Inflammatory macrophage treated with lipopolysaccharide for 1 hour (primary cell): ENCODE measurements around the gene TMIE.
A peak's percentile ranks its signal among the peaks of the same experiment; 100 is the strongest.

Experiments
- DNase-seq, 2 donors: peaks; one replicate each; pipeline ENCODE4 v3.0.0-alpha.2; 2020 to 2022

TMIE gene

DNA sequence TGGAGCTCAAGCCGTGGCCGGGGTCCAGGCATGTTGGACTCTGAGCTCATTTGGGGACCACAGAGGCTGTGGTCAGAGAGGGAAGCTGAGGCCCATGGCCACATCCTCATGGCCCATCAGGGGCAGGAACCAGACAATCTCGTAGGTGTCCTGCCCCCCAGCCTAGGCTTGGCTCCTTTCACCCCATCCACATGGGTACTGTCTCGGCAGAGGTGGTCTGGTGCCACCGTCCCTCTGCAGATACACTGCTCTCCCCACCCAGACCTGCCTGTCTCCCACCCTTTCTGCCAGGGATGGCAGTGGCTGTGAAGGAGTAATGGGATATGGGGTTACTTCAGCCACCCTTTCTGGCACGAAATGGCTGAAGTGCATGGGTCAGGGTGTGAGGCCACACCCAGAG lies 8.5 kb downstream of the TMIE start:
- no peak for DNase-seq

DNA sequence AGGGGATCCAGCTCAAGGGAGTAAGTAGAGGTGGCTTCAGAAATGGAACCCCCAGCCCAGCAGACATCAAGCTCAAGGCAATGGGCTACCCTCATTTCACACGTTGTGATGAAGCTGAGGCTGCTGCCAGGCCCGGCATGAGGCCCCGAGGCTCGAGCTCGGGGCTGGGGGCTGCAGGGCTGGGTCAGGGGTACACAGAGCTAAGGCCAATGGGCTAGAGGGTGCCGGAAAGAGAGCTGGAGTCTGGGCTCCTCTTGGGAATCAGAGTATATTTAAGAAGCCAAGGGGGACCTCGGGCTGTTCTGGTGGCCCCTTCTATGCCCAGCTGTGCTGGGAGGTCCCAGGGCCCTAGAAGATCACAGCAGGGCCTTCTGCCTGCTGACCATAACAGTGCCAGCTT lies 9.0 kb downstream of the TMIE start:
- no peak for DNase-seq

DNA sequence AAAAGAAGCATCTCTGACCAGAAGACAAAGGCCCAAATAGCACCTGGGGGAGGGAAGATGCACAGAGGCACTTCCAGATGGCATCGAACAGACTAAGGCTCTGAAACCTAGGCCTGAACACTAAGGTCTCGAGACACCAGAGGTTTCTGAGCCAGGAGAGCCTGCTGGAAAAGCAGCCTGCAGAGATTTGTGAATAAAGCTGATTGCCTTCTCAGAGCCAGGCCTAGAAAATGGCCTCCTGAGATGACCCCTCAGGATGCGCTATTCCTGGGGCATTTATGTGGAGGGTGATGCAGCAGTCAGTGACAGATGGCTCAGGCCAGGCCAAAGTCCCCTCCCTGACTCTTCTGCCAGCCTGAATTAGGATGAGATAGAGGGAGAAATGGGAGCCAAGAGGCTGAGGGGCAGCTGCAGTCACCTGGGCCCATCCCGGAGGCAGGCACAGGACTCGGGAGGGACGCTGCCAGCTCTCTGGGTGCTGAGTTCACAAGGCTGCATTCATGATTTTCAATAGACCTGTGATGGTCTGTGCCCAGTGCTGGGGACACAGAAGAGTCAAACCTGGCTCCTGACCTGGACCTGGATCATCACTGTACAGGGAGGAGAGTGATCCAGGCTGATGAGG lies 9.6 kb downstream of the TMIE start:
- DNase-seq: no peak

DNA sequence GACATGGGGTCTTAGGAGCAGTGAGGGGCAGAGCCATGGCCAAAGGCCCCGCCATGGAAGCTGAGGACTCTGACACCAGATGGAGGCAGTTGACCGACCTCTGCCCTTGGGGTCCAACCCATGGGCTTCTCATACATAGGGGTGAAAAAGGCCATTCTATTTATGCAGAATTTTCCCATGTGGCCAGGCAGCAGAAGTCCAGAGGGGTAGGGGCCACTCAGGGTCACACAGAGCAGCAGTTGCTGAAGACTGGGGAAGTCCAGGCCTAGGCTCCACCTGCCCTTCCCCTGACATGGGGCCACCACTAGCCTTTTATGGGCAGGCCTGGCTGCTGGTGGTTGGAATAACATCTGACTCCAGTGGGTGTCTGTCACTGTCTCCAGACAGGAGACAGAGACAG lies 10.1 kb downstream of the TMIE start:
- peak in 1 of 2 donors; percentile 67 for DNase-seq

DNA sequence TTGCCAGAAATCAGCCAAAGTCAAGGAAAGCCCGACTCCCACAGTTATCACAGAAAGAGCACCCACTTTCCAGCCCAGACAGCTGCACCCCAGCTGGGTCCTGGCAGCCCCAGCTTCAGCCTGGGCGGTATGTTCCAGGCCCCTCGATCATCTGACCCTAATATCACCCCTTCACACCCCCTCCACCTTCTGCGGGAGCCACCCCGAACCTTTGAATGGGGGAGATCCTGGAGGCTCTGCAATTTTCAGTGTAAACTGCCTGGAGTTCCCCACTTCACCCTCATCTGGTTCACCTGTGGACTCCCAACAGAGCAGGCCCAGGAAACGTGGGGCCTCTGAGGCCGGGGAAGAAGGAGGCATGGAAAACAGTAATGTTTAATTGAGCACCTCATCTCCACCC lies 10.6 kb downstream of the TMIE start:
- no peak for DNase-seq

DNA sequence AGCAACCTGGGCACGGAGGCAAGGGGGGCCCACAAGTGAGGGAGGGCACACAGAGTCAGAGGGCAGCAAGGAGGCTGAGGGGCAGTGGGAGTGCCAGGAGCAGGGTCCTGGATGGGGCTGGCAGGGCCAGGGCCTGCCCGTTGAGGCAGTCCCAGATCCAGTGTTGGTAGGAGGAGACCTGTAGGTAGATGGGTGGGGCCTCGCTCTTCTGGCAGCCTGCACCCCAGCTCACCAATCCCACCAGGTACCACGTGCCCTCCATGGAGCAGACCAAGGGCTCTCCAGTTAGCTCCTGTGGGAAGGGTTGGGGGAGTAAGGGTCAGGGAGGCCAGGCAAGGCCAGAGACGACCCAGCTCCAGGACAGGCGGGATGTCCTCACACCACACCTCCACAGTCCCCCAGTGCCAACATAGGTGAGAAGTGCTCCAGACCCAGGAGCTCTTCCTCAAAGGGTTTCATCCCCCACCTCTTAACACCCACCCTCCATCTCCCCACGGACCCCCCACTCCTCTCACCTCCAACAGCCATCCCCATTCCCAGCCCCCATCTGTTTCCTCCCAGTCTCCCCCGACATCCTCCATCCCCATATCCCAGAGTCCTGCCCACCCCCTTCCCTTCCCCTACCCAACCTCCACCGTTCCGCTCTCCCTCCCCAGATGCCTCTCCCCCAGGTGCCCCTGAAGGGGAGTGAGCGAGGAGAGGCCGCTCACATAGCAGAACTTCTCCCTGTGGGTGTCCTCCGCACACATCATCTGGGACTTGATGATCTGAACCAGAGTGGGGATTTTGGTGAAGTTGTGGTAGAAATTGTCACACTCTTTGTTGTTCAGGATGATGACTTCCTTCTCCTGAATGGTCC lies 11.2 kb downstream of the TMIE start:
- no peak for DNase-seq

DNA sequence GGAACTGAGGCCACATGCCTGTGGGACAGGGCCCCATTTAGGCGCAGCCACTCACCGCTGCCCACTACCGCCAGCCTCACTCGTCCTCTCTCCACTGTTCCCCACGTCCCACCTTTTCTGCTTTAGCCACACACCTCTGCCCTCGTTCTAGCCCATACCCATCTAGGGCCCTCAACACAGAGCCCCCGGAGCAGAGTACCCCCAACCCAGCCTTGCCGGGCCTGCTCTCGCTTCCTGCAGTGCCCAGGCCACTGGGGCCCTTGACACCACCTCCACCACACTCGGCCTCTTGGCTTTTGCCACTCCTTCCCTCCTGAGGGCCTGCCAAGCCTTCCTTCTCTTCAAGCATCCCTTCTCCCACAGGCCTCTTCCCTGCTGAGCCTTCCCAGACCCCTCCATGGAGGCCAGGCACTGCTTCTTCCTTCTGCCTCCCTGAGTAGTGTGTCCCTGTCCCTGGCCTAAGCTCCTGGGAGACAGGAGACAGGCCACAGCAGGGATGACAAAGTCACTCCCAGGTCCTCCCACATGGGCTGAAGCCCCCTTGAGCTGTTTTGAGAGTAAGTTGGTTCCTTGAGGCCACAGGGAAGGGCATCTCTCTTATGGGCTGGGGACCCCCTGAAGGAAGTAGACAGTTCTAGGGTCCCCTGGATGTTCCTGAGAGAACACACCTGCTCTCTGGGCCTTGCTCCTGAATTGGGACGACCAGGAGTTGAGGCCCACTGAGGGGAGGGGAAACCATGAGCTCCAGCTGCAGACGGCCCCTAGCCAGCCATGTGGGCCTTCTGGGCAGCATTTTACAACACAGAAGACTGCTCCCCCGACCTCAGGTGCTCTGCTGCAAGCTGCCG lies 12.1 kb downstream of the TMIE start:
- DNase-seq: no peak

DNA sequence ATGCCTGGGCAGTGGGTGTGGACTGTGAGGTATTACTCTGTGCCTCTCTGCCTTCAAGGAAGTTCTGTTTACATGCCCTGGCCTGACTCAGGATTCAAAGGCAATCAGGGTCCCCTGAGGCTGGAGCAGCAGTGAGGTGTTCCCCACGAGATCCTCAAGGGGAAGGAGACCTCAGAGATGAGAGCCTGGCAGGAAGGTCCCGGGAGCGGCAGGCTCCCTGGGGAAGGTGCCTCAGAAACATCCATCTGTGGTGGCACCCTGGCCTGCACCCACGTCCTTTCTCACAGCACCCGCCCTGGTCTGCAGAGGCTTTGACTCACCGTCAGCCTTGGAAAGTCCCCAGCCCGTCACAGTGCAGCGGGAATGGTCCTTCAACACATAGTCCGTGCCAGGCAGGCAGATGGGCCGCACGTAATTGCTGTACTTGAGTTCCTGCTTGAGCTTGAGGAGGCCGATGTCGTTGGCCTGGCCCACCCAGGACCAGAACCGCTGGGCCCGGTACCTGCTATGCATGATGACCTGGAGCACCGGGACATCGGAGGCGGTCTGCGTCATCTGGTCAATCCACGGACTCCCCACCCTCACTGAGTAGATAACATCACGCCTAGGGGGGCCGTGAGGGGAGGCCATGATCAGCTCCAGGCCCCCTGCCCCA lies 12.8 kb downstream of the TMIE start:
- peak in 1 of 2 donors; percentile 35 for DNase-seq

DNA sequence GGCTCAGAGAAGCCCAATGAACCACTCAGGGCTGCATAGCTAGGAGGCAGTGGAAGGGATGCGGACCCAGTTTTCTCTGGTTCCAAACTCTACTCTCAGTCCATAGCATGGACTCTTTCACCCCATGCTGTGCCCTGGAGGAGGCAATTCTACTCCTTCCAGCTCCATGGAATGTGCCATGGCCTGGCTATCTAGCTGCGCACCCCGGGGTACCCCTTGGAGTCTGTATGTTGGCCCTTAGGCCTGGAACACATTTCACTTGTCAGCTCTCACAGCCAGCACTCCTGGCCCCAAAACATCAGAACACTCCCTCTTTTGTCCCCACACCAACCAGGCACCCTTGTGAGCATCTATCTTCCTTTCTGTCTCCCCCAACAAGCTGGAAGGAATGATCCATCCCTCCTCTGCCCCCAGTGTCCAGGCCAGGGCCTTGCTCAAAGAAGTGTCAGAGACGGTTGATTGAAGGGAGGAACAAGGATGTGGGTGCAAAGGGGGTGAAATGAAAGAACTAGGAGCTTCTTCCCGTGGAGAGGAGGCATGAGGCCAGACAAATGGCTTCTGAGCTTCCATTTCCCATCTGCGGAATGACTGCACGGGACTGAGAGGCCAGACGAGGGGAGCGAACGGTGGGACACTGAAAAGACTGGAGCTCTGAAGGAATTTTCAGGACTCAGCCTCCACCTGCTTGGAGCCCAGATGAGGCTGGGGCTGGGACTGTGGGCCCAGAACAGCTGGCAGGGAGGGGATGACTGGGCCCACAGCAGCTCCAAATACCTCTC lies 13.7 kb downstream of the TMIE start:
- no peak for DNase-seq

DNA sequence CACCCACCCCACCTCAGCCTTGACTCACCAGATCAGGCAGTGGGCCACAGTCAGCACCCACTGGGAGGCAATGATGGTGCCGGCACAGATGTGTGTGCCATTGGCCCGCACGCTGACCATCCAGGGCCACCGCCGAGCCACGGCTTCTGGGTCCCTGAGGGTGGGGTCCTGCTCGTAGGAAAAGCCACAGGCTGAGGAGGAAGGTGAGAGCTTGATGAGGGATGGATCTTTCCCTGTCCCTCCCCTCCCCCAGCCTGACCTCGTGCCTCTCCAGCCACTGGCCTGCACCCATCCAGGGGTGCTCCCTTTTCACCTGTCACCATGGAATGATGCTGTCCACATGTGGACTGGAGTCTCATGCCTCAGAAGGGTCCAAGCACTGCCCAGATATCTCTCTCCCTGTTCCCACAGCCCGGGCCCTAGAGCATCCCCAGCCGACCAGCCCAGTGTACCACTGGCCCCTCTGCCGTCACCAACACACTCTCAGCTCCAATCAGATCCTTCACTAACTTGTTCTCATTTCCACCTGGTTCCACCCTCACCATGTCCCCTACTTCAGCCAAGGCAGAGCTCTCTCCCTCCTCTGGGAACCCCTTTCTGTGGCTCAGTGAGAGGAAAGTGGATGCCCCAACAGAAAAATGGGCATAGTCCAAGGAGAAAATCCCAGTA lies 14.4 kb downstream of the TMIE start:
- no peak for DNase-seq

DNA sequence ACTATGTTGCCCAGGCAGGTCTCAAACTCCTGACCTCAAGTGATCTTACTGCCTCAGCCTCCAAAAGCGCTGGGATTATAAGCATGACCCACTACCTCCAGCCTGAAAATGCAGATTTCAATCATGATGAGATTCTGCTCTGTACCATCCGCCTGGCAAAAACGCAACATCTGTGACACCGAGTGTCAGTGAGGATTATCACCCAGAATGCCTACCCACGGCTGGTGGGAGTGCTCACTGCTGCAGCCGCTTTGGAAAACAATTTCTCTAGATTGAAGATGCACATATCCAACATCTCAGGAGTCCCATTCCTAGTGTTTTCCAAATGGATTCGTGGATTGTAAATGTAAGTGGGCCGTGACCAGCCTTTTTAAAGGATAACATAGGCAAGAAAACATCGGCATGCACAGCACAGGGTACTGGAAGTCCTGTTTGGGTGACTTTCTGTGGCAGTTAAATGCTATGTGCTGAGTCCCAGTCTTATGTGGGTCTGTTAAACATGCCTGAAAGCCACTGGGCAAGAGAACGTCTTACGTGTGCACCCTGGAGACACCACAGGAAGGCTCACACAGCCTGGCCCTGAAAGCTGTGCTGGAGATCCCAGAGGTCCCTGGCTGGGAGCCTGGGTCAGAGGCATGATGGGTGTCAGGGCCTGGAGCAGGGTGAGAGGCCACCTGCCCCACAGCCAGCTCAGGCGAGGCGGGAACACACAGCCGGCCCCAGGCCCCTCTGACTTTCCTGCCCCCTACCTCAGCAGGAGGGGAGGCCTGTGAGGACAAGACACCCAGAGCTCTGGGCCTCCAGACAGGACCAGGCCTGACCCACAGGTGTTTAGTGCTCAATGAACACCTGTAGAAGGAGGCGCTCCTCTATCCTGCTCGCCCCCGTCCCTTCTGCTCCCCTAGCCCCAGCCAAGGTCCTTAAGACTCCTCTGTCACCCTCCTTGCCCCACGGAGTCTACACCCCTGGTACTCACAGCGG lies 15.6 kb downstream of the TMIE start:
- DNase-seq: no peak

DNA sequence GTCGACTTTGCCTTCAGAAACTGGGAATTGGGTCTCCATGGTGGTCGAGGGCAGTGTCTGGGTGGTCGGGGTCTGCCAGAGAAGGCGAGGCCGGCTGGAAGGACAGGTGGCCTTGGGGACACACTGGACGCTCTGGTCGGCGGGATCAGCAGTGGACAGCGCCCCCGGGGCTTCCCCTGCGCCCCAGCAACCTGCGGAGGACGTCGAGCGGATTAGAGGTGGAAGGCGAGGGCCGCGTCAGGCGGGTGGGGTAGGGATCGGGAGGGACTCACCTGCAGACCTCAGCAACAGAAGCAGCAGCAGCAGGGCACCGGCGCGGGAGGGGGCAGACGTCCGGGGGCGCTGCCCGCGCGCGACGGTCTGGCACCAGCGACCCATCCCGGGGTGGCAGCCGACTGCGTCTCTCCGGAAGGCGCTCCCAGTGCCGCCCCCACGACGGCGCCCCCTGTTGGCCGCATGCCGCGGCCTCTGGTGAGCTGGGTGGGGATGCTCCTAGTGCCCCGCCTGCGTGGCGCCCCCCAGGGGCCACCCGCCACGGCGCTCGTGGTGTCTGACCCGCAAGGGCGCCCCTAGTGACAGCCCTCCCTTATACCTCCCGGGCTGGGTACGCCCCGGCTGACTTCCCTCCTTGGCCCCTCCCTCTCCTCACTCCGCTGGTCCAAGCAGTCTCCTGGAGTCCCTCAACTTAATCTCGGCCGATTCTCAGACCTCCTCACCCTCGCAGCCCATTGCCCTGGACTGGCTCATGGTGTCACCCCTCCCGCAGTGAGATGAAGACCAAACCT lies 16.4 kb downstream of the TMIE start, which contains the start of gene PRSS50:
TSS of gene PRSS50 (minus strand) at position 423 of the 785 bp plus-strand sequence. CDS start at position 378, 45 bp downstream.
- DNase-seq: no peak

DNA sequence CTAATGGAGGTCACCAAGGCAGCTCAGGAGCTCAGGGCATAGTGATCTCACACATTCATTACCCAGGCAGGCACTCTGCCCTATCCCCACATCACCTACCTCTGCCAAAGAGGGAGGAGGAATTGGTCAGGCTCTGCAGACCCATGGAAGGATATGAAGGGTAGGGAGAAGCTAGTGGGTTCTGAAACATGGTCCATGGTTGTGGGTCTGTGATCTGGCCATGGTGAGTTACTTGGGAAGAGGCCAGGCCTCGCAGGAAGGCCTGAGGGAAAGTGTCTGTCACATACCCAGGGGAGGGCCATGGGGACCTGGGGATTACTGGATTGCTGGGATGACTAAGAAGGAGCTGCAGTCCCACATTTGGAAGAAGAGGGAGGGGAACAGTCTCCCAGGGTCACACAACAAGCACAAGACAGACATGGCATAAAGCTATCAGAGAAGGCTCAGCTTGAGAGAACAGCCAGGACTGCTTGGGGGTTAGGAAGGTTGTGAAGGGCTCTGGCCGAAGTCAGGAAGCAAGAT lies 17.9 kb downstream of the TMIE start:
- no peak for DNase-seq

DNA sequence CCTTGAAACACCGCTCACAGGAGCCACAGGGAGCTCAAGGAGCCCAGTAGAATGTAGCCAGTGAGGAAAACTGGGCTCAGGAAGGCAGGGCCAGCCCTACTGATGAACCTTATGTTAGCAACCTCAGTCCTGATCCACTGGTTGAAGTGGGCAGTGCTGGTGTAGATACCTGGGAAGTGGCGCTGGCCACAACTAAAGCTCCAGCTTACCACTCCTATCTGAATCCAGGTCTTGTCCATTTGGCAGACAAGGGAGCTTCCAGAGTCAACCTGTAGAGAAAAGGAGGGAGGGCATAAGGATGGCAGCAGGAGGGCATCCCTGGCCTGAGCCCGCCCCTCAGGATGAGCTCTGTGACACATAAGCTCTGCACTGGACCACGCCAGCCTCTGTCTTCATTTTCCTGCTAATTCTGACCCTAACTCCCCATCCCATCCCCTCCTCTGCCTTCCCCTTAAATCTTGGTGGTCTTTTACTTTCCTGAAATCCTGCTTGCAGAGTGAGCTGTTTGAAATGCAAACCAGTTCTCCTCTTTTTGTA lies 18.6 kb downstream of the TMIE start:
- DNase-seq: no peak

DNA sequence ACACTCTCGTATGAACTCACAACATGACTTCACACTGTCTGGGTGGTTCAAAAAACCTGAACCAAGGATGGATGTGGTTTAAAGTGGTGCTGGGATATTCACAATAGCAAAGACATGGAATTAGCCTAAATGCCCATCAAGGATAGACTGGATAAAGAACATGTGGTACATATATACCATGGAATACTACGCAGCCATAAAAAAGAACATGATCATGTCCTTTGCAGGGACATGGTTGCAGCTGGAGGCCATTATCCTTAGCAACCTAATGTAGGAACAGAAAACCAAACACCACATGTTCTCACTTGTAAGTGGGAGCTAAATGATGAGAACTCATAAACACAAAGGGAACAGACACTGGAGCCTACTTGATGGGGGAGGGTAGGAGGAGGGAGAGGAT lies 19.8 kb downstream of the TMIE start:
- DNase-seq: no peak

DNA sequence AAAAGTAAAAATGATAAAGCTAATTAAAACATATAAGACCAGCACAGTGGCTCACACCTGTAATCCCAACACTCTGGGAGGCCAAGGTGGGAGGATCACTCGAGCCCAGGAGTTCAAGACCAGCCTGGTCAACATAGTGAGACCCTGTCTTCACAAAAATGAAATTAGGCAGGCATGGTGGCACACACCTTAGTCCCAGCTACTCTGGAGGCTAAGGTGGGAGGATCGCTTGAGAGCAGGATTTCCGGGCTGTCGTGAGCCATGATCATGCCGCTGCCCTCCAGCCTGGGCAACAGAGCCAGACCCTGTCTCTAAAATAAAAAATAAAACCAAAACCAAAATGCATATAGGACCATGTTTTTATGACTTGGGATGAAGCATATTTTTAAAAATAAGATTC lies 21.3 kb downstream of the TMIE start:
- DNase-seq: no peak

DNA sequence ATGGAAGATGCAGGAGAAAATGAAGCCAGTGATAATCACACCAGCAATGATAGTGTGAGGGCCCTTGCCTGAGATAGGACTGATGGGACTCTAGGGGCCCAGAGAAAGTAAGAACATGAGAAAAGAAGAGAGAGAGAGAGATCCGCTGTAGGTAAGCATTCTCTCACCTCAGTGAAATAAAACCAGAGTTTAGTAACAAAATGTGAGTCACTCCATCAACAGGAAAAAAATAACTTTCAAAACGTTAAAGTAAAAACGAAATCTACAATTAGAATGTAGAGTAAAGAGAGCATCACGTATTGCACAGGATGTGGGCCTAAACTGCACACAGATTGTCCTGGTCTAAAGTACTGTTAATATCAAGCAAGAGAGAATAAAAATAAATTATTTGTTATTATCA lies 23.2 kb downstream of the TMIE start:
- no peak for DNase-seq

DNA sequence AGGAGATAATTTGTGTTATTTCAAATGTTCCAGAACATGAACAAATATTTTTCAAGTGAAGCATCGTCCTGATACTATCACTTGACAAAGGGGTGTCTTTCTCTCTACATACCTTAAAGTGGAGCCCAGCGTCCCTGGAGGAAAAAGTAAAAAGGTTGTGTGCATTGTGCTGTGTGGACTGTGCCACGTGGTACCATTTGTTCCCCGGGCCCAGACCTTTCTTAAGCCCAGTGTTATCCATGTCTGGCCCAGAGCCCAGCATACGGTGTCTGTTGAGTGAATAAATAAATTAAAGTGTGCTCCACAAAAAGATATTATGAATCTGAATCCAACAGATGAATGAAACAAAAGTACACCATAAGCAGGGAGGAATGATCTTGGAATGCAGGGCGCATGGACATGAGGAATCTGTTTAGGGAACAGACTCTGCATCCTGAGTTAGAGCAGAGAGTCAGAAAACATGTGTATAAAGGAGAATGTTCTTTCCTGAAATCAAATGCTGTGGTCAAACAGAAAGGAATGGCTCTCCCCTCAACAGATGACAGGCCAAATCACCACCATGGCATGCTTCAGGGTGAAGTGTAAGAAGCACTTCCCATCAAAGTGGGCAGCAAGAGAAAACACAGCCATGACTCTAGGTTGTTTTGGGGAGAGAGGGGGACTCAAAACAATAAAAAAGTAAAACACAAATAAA lies 24.6 kb downstream of the TMIE start:
- no peak for DNase-seq
